DND-41 (cell line): ENCODE measurements around the gene ID3.

Experiments
- ATAC-seq: fragments of 200-7000 bp; cut with Tn5 transposase; 3 replicates; pipeline ENCODE4 v1.9.1; 2021; ENCODE audit warnings: low read depth; ENCODE audit not compliant: insufficient read depth
- DNase-seq: peaks from one replicate; pipeline ENCODE4 v3.0.0-alpha.2; 2020
- H2AFZ ChIP-seq: 2 replicates; pipeline ENCODE4 v1.6.0; 2012; ENCODE audit warnings: low read depth, low read length
- H3K27ac ChIP-seq: 2 replicates; pipeline ENCODE4 v1.5.1; 2012; ENCODE audit warnings: low read length, inconsistent platforms
- H3K27me3 ChIP-seq: fragments of 200-600 bp; sonication (generic); 2 replicates; pipeline ENCODE4 v1.6.0; 2012; ENCODE audit warnings: low read length, mild to moderate bottlenecking, inconsistent platforms; ENCODE audit not compliant: insufficient read depth, poor library complexity
- H3K36me3 ChIP-seq: 2 replicates; pipeline ENCODE4 v1.5.1; 2012; ENCODE audit warnings: low read length, inconsistent platforms; ENCODE audit not compliant: insufficient read depth
- H3K4me1 ChIP-seq: 2 replicates; pipeline ENCODE4 v1.5.1; 2012; ENCODE audit warnings: mild to moderate bottlenecking, low read length; ENCODE audit not compliant: insufficient read depth
- H3K4me2 ChIP-seq: 2 replicates; pipeline ENCODE4 v1.6.0; 2012; ENCODE audit warnings: mild to moderate bottlenecking, moderate library complexity, low read length, inconsistent platforms; ENCODE audit not compliant: insufficient read depth
- H3K4me3 ChIP-seq, 2 experiments: fragments of 200-600 bp in 1 of 2; shearing (Covaris generic) in 1 of 2; 2 replicates each; pipeline ENCODE4 v1.5.1; 2012 to 2016; ENCODE audit warnings: inconsistent platforms in 2 of 2, low read length in 2 of 2, mild to moderate bottlenecking in 2 of 2, low read depth in 1 of 2, moderate library complexity in 1 of 2
- H3K79me2 ChIP-seq: 2 replicates; pipeline ENCODE4 v1.6.0; 2012; ENCODE audit warnings: low read length, inconsistent platforms; ENCODE audit not compliant: insufficient read depth
- H3K9ac ChIP-seq: 2 replicates; pipeline ENCODE4 v1.6.0; 2012; ENCODE audit warnings: low read depth, mild to moderate bottlenecking, inconsistent platforms, low read length, moderate library complexity
- H3K9me3 ChIP-seq: 2 replicates; pipeline ENCODE4 v1.5.1; 2012; ENCODE audit warnings: low read length, moderate library complexity, mild to moderate bottlenecking, inconsistent platforms; ENCODE audit not compliant: insufficient read depth, severe bottlenecking
- H4K20me1 ChIP-seq: 2 replicates; pipeline ENCODE4 v1.6.0; 2012; ENCODE audit warnings: low read length; ENCODE audit not compliant: insufficient read depth
- CTCF ChIP-seq: IDR thresholded peaks from 2 replicates; pipeline ENCODE4 v1.5.1; 2012; ENCODE audit warnings: borderline replicate concordance, low read length, moderate library complexity, mild to moderate bottlenecking; ENCODE audit not compliant: poor library complexity, severe bottlenecking; ENCODE audit errors: extremely low read depth
- EZH2 ChIP-seq: IDR thresholded peaks from 3 replicates; pipeline ENCODE4 v1.6.1; 2012; ENCODE audit warnings: borderline replicate concordance, low read depth, mild to moderate bottlenecking, moderate library complexity, low read length, inconsistent platforms; ENCODE audit not compliant: severe bottlenecking

Gene ID3

GRCh38 chr1:23509896-23510295 lies 49.4 kb downstream of the ID3 start:
- Histone ChIP-seq H3K27me3 (no peaks in the 10 kb centered on the region), H3K9ac (no peak overlapping the region), H3K36me3 (peaks cover 93% of the 10 kb centered on the region), H4K20me1 (peaks cover 45% of the 10 kb centered on the region), H3K9me3 (no peaks in the 10 kb centered on the region), H3K27ac (no peak overlapping the region), H3K4me2 (no peak overlapping the region), H3K4me3 (no peak overlapping the region), H3K79me2 (peaks cover 12% of the 10 kb centered on the region), H2AFZ (no peak overlapping the region), H3K4me1 (no peaks in the 10 kb centered on the region)
- DNase-seq (no peak), ATAC-seq (no peak)
- TF ChIP-seq EZH2 (no peak), CTCF (no peak)
